GM18870 (cell line): ENCODE data around the gene FOXF2.

Source experiments
- ATAC-seq: cut with Tn5 transposase; IDR thresholded peaks from one replicate; pipeline ENCODE4 v1.9.1; 2021; ENCODE audit warnings: moderate library complexity; ENCODE audit not compliant: unreplicated experiment

Gene FOXF2

GRCh38 chr6:1405221-1405620, 15.8 kb downstream of the FOXF2 start:
- no peak for ATAC-seq

- ATAC-seq = no peak
These were observed 17.1 kb downstream of the FOXF2 start for GRCh38 chr6:1406306-1407072.

GRCh38 chr6:1407499-1407990, 18.2 kb downstream of the FOXF2 start:
- no peak for ATAC-seq

GRCh38 chr6:1409774-1410465, 20.5 kb downstream of the FOXF2 start:
- no peak for ATAC-seq

GRCh38 chr6:1412901-1413300, 23.5 kb downstream of the FOXF2 start:
- no peak for ATAC-seq

GRCh38 chr6:1415416-1416063, 26.2 kb downstream of the FOXF2 start:
- no peak for ATAC-seq

- ATAC-seq = no peak
These were observed 26.9 kb downstream of the FOXF2 start for GRCh38 chr6:1416191-1416760.

- ATAC-seq = no peak
These were observed 27.4 kb downstream of the FOXF2 start for GRCh38 chr6:1416820-1417219.

GRCh38 chr6:1417718-1418117, 28.3 kb downstream of the FOXF2 start:
- no peak for ATAC-seq

- ATAC-seq = no peak
These were observed 29.3 kb downstream of the FOXF2 start for GRCh38 chr6:1418471-1419191.

- ATAC-seq = no peak
These were observed 31.0 kb downstream of the FOXF2 start for GRCh38 chr6:1420382-1420781.

- ATAC-seq = no peak
These were observed 32.9 kb downstream of the FOXF2 start for GRCh38 chr6:1422290-1422689.

- ATAC-seq = no peak
These were observed 34.2 kb downstream of the FOXF2 start for GRCh38 chr6:1423578-1423977.

GRCh38 chr6:1424306-1424927, 35.0 kb downstream of the FOXF2 start:
- no peak for ATAC-seq

GRCh38 chr6:1426416-1426815, 37.0 kb downstream of the FOXF2 start:
- no peak for ATAC-seq

GRCh38 chr6:1435806-1436205, 46.4 kb downstream of the FOXF2 start:
- no peak for ATAC-seq

- no peak for ATAC-seq
These were observed 47.2 kb downstream of the FOXF2 start for GRCh38 chr6:1436334-1437306.

GRCh38 chr6:1437553-1438406, 48.4 kb downstream of the FOXF2 start:
- no peak for ATAC-seq
